ENCODE measurements around the gene HOXA13.

HOXA13 gene

GRCh38 chr7:27194686-27195379, 5.1 kb downstream of the HOXA13 start:
- in situ Hi-C loops (cut with HindIII; ENCODE audit: low sequenced_read_pairs), result no loop called here

DNA sequence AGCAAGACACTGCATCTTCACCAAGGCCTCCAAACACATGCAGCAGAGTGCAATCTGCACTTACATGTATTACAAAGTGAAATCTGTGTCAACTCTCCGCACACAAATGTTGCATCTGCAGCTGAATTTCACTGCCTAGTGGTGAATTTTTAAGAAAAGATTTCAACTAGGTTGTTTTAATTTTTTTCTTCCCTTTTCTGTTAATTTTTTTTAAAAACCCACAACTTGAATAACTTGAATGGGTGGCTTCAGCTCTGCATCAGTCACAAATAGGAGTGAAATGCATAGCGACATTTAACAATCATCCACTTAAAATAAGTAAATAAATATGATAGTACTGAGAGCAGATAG, 5.9 kb downstream of the HOXA13 start:
- in situ Hi-C loops (cut with HindIII; ENCODE audit: low sequenced_read_pairs), result no loop called here

- in situ Hi-C loops (cut with HindIII; ENCODE audit: low sequenced_read_pairs), result no loop called here
Measured at GRCh38 chr7:27193335-27194001, 6.4 kb downstream of the HOXA13 start.

- in situ Hi-C loops (cut with HindIII; ENCODE audit: low sequenced_read_pairs), result no loop called here
Measured at GRCh38 chr7:27192546-27193334, 7.2 kb downstream of the HOXA13 start.

GRCh38 chr7:27191833-27192545, 7.9 kb downstream of the HOXA13 start:
- in situ Hi-C loops (cut with HindIII; ENCODE audit: low sequenced_read_pairs), result no loop called here

DNA sequence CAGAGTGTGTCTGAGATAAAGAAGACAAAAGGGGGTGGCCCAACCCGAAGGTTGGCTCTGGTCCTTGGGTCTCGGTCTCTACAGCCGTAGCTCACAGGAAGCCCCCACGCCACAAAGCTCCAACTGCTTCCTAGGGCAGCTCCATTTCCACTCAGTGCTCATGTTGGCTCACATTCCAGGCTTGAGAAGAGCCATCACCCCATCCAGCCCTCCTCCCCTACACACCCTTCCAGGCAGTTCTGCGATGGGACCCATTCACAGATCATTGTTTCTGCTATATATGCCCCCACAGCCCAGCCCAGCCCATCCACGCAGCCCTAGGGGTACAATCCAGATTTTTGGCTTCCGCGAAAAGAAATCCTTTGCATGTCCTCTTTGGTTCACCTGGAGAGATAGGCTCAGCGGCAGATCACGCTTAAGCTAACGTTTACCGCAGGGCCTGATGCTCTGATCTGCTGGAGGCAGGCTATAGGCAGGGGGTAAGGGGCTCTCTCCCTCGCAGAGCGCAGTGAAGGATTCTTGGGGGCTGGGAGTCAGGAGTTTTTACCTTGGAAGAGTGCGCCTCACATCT, 8.6 kb downstream of the HOXA13 start:
- in situ Hi-C loops (cut with HindIII; ENCODE audit: low sequenced_read_pairs), result no loop called here

DNA sequence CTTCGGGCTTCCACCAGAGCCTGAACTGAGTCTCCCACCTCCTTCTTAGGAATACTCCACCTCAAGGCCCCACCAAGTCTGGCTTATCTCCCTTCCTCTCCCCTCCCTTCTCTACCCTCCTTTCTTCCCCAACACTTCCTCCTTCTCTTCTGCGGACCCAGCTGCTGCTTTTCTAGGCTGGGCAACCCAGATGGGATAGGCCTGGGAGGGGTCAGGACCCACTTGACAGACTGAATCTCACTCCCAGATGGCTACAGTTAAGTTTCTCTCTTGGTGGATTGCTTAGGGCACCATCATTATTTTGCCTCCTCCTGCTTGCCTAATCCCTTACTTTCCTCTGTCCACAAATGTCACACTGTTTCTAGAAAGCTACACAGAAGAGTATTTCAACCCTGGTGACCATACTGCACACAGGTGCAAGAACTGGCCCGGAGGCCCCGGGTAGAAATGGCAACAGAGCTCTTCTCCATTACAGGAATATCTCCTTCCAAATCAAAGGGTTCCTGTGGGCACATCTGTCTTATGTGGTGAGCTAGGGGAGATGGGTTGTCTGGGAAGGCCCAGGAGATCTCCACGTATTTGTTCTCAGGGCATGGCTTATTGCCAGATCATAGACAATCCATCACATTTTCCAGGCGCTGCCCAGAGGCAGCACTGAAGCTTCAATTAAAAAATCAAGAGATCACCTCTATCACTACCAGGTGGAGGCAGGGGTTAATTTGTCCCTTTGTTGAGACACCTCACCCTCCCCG, 9.7 kb downstream of the HOXA13 start:
- in situ Hi-C loops (cut with HindIII; ENCODE audit: low sequenced_read_pairs), result no loop called here

DNA sequence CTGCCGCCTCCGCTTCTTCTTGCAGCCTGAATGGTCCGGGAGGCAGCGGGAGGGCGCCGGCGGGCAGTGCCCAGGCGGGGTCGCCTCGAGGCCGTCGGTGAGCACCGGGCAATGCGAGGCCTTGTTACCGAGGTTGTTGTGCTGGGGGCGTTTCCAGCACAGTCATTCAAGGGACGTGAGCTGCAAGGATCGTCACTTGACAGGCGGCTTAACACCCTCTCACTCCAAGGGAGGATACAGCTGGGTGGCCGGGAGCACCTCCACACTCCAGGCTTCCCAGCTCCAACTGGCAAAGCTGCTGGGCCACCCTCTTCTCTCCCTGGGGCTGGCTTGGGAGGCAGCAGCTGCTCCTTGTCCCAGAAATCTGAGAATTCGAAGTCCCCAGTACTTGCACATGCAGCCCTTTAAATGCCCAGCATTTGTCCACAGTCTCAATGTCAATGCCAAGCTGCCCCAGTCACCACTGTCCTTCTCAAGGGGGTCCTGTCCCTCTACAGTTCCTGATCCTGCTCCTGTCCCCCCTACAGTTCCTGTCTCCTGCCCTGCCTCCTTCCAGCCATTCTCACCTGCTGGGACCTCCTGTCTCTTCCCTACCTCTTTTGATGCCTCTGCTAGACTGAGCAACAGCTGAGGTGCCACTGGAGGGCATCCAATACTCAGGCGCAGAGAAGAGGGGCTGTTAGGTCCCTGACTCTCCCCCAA, 10.4 kb downstream of the HOXA13 start:
- in situ Hi-C loops (cut with HindIII; ENCODE audit: low sequenced_read_pairs), result no loop called here

GRCh38 chr7:27188386-27189294, 11.3 kb downstream of the HOXA13 start:
- in situ Hi-C loops (cut with HindIII; ENCODE audit: low sequenced_read_pairs), result no loop called here

- in situ Hi-C loops (cut with HindIII; ENCODE audit: low sequenced_read_pairs), result no loop called here
Measured at GRCh38 chr7:27187475-27188385, 12.2 kb downstream of the HOXA13 start.

GRCh38 chr7:27186668-27187474, 13.0 kb downstream of the HOXA13 start:
- in situ Hi-C loops (cut with HindIII; ENCODE audit: low sequenced_read_pairs), result no loop called here

DNA sequence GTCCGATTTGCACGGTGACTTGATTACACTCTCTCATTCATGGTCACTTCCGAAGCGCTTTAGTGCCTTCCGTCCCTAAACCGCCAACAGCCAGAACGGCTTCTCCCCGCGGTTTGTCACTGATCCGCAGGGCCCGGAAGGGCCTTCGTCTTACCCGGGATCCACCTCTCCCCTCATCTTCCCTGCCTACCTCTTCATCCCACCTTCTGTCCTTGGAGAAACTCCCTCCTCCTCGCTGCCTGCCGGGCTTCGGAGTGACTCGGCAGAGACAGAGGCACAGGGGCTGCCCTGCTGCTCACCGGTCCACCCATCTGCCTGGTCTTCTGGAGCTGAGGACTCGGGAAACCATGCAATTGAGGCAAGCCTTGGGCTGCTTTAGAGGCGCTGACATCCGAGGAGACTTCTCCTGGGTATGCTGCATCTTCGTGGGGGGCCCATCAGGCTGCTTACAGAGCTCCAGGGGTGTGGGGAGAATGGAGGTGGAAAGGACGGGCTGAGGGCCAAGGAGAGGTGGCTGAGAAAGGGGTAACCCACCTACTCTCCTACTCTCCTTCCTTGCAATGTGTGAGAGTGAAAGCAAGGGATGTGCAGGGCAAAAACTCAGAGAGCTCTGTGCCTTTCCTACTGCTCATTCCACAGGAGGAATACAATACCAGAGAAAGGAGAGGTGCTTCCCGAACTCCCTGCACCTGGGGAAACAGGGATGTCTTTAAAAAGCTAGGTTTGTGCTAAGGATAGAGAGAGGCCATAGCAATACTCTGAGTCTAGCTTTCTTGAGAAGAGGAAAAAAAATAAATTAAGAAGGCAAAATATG, 13.8 kb downstream of the HOXA13 start:
- in situ Hi-C loops (cut with HindIII; ENCODE audit: low sequenced_read_pairs), result no loop called here

DNA sequence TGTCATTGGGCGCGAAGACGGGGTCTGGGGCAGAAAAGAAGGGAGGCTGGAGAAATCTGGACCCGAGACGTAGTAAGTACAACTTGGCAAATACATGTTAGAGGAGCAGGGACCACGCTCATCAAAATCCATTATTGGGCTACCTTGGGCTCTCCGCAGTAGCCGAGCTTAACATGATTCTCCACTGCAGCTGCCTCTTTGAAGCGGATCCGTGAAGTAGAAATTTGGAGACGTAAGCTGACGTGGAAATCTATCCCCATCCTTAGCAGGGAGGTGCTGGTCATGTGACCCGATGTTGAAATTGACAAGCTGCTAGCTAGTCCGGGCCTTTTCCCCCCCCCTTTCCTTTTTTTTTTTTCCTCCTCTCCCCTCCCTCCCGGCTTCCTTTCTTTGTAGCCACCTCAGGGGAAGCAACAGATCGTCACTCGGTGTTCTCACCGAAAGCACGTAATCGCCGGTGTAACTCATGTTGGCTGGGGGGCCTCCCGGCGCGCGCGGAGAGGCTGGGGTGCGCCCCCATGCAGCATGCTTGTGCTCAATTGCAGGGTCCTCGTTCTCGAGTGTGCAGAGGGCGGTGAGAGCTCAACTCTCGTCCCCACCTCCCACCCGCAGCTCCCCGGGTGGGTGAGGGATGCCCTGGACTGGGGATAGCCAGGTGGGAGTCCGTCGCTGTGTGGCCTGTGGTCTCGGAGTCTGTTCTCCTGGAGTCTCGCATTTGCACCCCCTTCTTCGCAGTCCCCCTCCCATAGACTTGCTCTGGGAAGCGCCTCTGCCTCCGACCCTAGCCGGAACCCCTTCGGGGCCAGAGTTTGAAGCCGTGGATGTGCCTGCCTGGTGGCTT, 14.7 kb downstream of the HOXA13 start, which contains the start of gene HOXA11:
Gene HOXA11, minus strand, starts transcription at position 220 of the 841 bp plus-strand sequence. Its CDS starts 88 bp downstream, at position 132.
- in situ Hi-C loops (cut with HindIII; ENCODE audit: low sequenced_read_pairs), result no loop called here

DNA sequence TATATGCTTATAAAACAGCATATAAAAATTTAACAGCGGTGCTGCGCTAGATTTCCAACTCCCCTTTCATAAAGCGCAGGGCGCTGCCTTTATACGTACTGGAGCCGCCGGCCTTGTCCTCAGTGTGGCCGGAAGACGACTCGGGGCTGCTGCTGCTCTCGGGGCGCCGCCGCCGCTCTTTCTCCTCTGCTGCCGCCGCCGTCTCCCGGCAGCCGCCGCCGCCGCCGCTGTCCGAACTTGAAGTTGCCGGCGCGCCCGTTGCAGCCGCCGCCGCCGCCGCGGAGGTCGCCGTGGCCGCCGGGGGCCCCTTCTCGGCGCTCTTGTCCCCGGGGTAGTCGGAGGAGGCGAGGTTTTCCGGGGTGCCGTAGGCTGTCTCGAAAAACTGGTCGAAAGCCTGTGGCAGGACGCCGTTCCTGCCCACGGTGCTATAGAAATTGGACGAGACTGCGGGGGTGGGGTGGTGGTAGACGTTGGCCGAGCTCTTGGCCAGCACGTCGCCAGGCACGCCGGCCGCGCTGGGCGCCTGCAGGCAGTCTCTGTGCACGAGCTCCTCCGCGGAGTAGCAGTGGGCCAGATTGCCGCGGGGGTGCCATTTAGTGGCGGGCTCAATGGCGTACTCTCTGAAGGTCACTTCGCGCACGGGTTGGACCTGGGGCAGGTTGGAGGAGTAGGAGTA, 15.4 kb downstream of the HOXA13 start:
- in situ Hi-C loops (cut with HindIII; ENCODE audit: low sequenced_read_pairs), result no loop called here

All from DLD1 (cell line).